DLD1 (cell line): ENCODE results near the gene EPB41L3.

Experiments
- in situ Hi-C: cut with HindIII; loops from 2 replicates; pipeline ENCODE4 v1.10.0; 2017; ENCODE audit warnings: low sequenced_read_pairs

Gene EPB41L3

DNA sequence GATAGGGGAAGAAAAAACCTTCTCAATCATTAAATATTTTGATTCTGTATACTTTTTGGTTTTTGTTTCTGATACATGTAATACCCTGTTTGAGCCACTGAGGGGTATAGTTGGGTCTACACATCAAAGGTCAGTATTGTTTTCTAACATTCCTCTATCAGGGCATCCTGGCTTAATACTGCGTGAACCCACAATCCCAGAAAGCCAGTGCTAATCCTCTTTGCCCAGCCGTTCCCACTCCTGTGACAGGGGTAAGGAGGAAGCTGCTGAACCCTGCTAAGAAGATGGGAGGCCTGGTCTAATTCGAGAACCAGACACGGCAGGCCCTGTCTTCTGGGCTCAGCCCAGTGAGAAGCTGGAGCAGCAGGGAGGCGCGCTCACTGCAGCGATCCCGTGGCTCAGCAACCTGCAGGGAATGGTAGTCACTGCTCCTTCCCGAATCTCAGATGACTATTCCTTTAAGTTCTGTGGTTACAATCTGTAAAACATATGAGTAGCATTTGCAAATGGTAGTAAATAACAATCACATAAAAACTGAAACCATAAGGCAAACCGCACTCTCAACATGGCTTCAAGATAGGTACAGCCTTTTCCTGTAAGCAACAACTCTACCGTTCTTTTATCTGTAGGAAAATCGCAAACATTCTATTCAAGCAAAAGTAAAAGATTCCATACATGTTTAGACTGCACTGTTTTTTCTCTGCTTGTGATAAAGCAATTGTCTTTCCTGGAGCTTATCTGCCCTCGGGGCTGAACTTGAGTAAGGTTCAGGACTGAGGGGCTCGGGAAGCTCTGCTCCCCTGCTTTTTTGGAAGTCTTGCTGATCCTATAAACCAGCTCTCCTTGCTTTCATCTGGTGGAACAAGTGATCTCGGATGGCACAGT is 87.0 kb downstream of the EPB41L3 start:
- in situ Hi-C loops: no loop called here

DNA sequence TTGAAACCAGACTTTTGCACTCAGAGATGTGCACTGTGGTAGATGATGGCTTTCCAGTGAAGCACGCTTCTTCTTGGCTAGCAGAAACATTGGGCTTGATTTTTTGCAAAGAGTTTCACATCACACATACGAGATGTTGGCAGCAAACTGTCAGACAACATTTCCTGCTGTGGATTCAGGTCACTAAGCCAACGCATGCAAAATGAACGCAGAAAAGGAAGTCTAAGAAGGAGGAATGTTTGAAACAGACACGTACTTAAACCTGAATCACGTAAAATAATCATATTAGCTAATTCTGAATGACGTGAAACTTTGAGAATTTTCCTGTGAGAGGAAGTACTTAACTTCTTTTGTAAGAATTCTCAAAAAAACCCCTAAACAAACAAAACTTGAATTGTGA is 88.1 kb downstream of the EPB41L3 start:
- in situ Hi-C loops: no loop called here

DNA sequence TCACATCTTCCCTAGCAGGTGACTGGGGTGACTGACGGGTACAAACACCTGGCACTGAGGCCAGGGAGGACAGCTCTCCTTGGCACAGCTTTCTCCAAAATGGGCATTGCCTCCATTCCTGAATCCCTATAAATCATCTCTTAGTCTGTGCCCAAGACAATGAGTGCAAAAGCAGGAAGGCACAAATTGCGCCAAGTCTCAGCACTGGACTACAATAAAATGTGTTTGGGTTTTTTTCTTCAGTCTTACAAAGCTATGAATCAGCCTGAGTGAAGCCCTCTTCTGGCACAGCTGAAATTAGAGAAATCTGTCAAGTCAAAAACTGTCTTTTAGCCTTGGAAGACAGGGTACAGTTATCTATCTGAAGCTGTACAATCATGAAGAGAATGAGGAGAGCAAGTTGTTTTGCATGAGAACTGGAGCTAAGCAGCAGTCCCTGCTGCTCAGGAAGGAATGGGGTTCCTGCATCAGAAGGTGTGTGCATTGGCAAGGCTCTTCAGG is 90.8 kb downstream of the EPB41L3 start:
- in situ Hi-C loops: no loop called here

DNA sequence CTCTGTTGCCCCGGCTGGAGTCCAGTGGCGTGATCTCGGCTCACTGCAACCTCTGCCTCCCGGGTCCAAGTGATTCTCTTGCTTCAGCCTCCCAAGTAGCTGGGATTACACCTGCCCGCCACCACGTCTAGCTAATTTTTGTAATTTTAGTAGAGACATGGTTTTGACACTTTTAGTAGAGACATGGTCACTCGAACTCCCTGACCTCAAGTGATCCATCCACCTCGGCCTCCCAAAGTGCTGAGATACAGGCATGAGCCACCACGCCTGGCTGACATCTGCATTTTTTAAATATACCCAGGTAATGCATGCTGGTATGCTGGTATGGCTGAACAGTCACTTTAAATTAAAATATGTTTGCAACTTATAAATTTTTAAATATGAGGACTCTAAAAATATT is 91.9 kb downstream of the EPB41L3 start:
- in situ Hi-C loops: no loop called here

DNA sequence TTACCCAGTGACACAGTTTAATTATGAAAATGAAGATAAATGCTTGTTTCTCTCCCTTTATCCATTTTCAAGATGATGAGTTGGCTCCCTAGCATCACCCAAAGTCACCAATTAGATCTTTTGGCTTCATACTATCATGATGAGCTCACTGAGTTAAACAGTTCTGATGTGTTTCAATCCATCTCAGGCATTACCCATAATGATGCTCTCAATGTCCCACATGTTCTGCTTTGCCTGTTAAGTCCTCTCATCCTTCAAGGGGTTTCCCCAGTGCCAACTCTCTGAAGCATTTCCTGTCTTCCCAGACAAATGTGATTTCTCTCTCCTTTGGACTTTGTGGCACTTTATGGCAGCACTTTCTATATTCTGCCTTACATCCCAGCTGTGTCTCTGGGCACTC is 92.6 kb downstream of the EPB41L3 start:
- in situ Hi-C loops: no loop called here

DNA sequence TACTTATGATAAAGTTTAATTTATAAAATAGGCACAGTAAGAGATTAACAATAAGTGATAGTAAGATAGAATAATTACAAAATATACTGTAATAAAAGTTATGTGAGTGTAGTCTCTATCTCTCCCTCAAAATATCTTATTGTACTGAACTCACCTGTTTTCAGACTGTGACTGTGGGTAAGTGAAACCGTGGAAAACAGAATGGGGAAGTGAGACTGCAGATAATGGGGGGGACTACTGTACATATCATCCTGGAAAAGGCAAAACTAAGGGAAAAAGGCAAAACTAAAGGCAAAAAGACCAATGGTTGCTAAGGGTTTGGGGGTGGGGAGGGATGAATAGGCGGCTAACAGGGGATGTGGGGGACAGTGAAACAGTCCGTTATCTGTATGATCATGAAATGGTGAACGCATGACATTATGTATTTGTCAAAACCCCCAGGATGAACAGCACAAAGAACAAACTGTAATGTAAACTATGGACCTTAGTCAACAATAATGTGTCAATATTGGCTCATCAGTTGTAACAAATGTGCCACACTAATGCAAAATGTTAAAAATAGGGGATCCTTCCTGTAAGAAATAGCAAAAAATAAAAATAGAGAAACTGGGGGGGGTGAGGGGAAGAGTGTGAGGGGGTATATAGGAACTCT is 93.8 kb downstream of the EPB41L3 start:
- in situ Hi-C loops: no loop called here

DNA sequence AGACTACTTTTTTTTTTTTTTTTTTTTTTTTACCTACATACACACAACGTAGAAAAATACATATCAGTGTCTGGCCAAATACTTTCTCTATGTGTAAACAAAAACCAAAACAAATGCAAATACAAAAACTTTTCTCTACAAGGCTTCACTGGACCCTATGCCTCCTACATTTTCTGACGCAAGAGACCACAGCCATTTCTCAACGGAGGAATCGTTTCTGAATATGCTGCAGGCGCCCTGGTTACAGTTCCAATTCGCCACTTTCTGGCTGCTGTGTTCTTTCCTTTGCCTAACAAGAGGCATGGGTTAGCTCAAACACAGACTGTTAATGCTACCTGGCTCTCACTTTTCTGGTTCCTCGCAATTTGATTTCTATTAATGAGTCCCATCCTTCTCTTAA is 96.4 kb downstream of the EPB41L3 start:
- in situ Hi-C loops: no loop called here

DNA sequence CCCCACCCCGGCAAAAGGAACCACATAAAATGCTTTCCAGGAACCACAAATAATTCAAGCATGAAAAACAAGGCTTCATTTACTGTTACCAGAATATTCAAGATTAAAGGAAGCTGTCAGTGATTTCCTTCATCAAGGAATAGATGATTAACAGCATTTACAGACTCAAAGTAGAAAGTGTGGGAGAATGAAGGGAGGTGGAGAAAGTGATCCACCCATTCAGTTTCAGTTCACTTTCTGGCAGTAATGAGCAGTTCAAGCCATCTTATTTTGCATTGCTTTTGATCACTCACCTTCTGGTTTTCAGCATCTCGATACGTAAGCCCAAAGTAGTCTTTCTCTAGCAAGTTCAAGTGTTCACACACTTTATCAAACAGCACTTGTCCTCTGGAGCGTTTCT is 99.0 kb downstream of the EPB41L3 start:
- in situ Hi-C loops: no loop called here

DNA sequence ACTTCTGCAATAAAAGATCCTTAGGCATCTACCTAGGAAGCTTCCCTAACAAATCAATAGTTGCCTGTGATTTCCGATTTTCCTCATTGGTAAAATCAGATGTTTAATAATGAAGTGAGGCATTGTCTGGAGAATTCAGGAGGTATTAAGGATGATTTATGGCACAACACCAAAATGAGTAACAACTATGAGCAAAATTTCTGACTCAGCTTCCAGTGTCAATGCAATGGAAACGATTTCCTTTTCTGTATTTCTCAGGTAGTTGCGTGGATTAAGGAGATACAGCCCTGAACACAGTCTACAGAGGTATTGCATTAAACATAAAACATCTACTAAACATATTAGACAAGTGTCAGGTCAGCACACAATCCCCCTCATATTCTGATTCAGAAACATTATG is 99.5 kb downstream of the EPB41L3 start:
- in situ Hi-C loops: no loop called here

DNA sequence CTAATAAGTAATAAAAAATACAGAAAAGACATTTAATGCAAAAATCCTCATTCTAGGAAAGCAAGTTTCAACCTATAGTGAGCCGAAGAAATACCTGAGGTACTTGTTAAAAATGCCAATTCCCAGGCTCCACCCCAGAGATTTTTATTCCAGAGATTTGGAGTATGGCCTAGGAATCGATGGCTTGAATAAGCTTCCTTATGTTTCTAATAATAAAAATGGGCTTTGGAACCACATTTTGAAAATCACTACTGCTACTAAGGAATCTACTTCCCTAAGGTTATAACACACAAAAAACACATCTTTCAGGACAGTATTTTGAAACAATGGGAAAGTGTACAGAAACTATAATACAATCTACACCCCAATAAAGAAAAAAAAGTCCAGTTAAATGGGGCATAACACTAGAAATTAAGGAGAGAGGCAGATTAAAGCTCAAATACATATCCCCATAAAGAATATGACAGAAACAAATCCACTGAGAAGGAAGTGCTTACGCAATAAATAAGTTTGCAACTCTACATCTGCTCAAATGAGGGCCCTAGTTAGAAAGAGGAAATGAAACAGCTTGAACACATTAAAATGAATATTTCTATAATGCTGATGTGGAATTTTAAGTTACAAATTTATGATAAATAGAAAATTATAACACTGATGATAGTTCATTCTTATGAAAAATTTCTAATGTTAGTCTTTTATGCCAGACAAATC is 103.7 kb downstream of the EPB41L3 start:
- in situ Hi-C loops: no loop called here

DNA sequence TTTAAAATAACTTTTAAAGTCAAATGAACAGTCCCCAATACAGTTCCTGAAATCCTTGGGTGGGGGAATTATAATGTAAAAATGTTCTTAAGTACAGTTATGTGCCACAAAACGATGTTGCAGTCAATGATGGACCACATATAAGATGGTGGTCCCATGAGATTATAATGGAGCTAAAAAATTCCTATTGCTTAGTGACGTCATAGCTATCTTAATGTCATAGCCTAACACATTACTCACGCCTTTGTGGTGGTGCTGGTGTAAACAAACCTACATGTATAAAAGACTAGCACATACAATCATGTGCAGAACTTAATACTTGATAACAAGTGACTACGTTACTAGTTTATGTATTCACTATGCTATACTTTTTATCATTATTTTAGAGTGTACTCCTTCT is 109.4 kb downstream of the EPB41L3 start:
- in situ Hi-C loops: no loop called here

DNA sequence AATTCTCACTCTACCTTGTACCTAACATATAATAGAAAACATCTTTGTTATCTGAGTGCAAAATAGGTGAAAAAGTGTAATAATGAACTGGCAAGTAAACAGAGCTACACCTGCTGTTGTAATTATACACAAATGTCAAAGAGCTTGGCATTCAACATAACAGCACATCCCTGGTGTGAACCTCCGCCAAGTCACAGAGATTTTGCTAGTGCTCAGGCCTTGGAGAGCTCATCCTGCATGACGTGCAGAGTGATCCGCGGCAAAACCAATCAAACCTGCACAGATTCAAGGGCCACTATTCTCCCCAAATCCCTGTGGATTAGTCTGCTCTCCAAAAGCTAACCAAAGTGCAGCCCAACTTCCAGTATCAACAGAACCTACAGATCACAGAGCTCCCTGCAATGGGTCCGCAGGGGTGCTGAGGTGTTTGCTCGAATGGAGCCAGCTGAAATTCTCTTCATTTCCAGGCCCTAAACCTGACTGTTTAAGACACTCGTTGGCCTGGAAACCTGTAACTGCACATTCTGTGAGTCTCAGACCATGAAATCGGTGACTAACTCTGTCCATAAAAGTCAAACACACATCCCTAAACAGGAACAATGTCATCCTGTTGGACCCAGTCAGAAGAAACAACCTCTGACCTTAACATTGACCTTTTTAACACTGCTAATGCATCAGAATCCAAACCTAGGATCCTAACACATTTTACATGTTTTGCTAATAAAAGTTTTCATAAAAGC is 111.8 kb downstream of the EPB41L3 start:
- in situ Hi-C loops: no loop called here

DNA sequence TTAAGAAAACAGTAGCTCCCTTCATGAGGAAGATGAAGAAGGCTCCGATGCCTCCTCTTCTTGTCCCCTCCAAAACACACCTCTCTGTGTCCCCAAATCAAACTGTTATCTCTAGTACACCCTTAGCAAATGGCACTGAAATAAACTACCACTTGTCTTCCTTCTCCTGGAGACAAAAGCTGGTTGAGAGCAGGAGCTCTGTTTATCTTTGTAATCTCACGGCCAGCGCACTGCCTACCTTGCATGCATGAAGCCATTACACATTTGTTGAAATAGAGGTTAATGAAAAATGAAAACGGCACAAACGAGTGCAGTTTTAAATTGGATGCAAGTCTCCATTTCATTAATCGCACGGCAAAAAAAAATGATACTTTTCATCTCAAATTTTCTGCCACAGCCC is 113.7 kb downstream of the EPB41L3 start:
- in situ Hi-C loops: no loop called here

DNA sequence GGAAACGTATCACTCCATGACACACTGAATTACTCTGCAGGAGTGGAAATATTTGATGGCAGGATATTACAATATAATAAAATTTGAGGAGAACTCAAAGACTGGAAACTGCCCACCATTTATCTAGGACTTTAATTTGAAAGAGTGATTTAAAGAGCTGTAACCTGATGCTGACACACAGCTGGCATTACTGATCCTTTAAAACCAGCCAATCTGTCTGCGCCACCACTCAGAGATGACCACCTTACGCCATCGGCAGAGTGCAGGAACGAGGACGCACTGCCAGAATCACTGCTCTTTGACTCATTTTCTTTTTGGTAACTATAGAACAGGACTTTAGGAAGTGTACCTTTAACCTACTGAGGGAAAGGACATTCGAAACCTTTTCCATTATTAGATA is 114.1 kb downstream of the EPB41L3 start:
- in situ Hi-C loops: no loop called here

DNA sequence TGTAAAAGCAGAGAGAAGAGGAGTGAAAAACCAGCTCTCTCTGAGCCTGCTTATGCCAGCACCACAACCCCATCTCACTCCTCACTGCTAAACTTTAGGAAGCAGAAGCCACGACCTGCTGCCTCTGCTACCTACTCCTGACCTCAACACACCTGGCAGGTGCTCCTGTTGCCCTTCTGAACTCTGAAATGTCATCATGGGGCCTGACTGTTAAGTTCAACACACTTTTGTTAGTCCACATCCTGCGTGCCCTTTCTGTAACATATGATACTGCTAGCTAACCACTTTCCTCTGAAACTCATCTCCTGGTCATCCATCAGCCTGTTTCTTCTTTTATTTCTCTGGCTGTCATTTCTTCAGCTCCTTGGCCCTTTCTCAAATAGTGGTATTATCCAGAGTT is 118.1 kb downstream of the EPB41L3 start:
- in situ Hi-C loops: no loop called here

DNA sequence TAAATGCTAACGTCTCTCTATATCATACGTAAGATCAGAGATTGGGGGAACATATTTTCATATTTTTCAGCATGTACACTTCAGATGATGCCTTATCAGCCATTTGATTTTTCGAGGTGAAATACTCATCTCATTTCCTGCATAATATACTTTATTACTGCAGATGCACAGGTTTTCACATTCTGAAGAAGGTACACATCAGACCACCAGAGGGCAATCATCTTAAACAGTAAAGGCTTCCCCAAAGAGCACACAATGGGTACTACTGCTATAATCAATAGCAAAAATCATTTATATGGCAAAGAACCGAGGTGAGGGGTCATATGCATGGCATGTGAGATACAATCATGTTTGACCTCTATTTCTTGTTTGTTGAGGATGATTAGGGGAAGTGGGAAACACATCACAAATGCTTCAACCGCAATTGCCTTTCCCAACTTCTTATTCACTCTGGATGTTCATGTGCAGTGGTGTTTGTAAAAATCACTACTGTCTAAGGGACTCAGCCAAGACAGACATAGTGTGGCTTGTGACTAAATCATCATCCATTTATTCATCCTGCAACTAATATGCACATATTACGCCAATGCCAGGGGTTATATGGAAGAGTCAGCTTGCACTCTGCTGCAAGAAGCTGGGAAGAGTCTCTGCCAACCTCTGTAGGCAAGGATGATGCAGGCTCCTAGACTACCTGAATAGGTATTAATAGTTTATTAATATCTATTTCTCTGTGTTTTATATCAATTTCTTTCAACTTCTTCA is 118.7 kb downstream of the EPB41L3 start:
- in situ Hi-C loops: no loop called here

DNA sequence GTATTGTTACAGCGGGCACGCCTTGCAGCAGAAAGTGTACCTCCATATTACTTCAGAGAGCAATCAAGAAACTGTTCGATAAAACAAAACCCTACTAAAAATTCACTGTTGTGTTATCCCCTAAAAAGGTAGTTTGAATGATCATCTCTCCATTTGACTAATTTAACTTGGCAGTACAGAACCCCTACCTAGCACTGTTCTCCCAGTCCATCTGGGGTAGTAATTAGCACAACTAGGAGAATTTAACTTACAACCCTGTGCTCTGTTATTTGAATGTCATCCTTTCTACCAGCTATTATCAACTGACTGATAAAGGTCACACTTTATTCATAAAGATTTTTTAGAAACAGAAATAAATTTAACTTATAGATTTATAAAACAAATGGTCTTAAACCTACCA is 121.2 kb downstream of the EPB41L3 start:
- in situ Hi-C loops: no loop called here

DNA sequence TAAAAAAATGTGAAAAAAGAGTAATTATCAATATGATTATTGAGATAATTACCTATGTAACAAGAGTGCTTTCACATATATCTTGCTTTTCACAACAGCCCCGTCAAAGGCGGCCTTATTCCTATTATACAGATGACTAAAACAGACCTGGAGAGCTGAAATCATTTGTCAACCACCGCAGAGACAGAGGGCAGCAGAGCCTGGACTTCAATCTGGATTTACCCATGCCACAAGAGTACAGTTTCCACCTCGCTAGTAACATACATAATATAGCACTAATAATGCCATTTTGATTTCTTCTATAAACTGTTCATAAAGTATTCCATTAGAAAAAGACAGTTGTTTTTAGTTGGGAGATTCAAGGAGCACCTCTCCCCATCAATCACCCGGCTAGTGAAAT is 121.8 kb downstream of the EPB41L3 start:
- in situ Hi-C loops: no loop called here

DNA sequence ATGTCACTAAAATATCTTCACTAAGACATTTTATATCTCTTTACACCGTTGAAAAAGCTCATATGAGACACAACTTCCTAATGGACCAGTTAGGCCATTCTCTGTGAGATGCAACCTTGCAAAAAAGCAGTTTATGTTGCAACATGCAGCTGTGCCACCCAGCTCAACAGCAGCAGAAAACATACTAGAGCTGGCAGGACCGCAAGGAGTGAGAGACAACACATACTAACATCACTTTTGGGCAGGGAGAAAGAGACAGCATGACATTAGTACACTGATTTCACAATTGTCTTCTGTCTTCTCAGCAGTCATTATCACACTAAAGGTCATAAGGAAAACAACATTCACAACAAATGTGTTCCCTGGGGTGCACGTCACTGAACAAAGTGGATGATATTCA is 122.9 kb downstream of the EPB41L3 start:
- in situ Hi-C loops: no loop called here

DNA sequence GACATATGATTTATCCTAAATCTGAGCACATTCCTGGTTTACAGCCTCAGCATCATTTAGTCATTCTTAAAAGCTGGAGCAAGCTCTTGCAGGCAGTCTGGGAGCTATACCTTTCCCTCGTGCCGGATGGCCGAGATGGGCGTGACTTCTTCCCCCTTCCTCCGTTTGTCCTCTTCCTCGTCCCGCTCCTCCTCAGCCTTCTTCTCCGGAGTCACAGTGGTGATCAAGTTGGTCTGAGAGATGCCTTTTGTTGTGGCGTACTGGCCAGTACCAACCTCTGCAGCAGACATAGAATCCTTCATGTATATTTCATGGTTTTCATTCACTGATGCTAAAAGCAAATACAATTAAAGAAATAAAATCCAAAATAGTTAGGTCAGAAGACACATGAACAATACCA is 124.2 kb downstream of the EPB41L3 start:
- in situ Hi-C loops: no loop called here
